Measurements from ENCODE around the gene NBAS.
"Not testable (repeated sequence)": the region's sequence is repeated elsewhere in the genome, so short reads cannot be mapped to it uniquely, and the experiment has no call there.

The NBAS gene

GRCh38 chr2:15412309-15412708 lies 148.8 kb downstream of the NBAS start:
- DNase-seq (ENCODE audit: low read depth): no peak

GRCh38 chr2:15410884-15411283 lies 150.2 kb downstream of the NBAS start:
- DNase-seq (ENCODE audit: low read depth): no peak

GRCh38 chr2:15408759-15409158 lies 152.4 kb downstream of the NBAS start:
- DNase-seq (ENCODE audit: low read depth): no peak

GRCh38 chr2:15407666-15408065 lies 153.5 kb downstream of the NBAS start:
- no peak for DNase-seq (ENCODE audit: low read depth)

GRCh38 chr2:15404511-15404910 lies 156.6 kb downstream of the NBAS start:
- not testable (repeated sequence) for DNase-seq (ENCODE audit: low read depth)

GRCh38 chr2:15400240-15400826 lies 160.8 kb downstream of the NBAS start:
- no peak for DNase-seq (ENCODE audit: low read depth)

- DNase-seq (ENCODE audit: low read depth): no peak
Measured at GRCh38 chr2:15399241-15399640, 161.9 kb downstream of the NBAS start.

- no peak for DNase-seq (ENCODE audit: low read depth)
Measured at GRCh38 chr2:15391751-15392150, 169.4 kb downstream of the NBAS start.

- no peak for DNase-seq (ENCODE audit: low read depth)
Measured at GRCh38 chr2:15389895-15390294, 171.2 kb downstream of the NBAS start.

GRCh38 chr2:15389326-15389700 lies 171.8 kb downstream of the NBAS start:
- DNase-seq (ENCODE audit: low read depth): no peak

GRCh38 chr2:15388406-15389325 lies 172.5 kb downstream of the NBAS start:
- no peak for DNase-seq (ENCODE audit: low read depth)

- no peak for DNase-seq (ENCODE audit: low read depth)
Measured at GRCh38 chr2:15385184-15385583, 175.9 kb downstream of the NBAS start.

- no peak for DNase-seq (ENCODE audit: low read depth)
Measured at GRCh38 chr2:15383695-15384350, 177.3 kb downstream of the NBAS start.

GRCh38 chr2:15378148-15378908 lies 182.8 kb downstream of the NBAS start:
- no peak for DNase-seq (ENCODE audit: low read depth)

- no peak for DNase-seq (ENCODE audit: low read depth)
Measured at GRCh38 chr2:15377202-15377601, 183.9 kb downstream of the NBAS start.

- no peak for DNase-seq (ENCODE audit: low read depth)
Measured at GRCh38 chr2:15372019-15372418, 189.1 kb downstream of the NBAS start.

GRCh38 chr2:15369129-15369528 lies 192.0 kb downstream of the NBAS start:
- DNase-seq (ENCODE audit: low read depth): no peak

- DNase-seq (ENCODE audit: low read depth): no peak
Measured at GRCh38 chr2:15367715-15368114, 193.4 kb downstream of the NBAS start.

- DNase-seq (ENCODE audit: low read depth): no peak
Measured at GRCh38 chr2:15367205-15367604, 193.9 kb downstream of the NBAS start.

- DNase-seq (ENCODE audit: low read depth): no peak
Measured at GRCh38 chr2:15365411-15365810, 195.7 kb downstream of the NBAS start.

- no peak for DNase-seq (ENCODE audit: low read depth)
Measured at GRCh38 chr2:15364561-15364960, 196.6 kb downstream of the NBAS start.

GRCh38 chr2:15363734-15364133 lies 197.4 kb downstream of the NBAS start:
- no peak for DNase-seq (ENCODE audit: low read depth)
